GM19455 (cell line): ENCODE measurements around the gene FKBP15.
"Not testable (repeated sequence)": the region's sequence is repeated elsewhere in the genome, so short reads cannot be mapped to it uniquely, and the experiment has no call there.

Source experiments
- ATAC-seq: cut with Tn5 transposase; IDR thresholded peaks from one replicate; pipeline ENCODE4 v1.9.1; 2021; ENCODE audit not compliant: unreplicated experiment

Gene FKBP15

DNA sequence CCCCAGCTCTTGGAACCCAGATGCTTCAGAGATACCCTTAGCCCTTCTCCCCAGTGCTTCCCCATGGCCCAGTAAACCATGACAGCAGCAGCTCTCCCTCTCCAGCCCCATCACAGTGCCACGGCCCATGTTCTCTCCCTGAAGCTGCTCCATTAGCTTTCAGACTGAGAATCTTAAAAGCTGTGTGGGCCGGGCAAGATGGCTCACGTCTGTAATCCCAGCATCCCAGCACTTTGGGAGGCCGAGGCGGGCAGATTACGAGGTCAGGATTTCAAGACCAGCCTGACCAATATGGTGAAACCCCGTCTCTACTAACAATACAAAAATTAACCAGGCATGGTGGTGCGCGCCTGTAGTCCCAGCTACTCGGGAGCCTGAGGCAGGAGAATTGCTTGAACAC lies 71.5 kb downstream of the FKBP15 start:
- ATAC-seq = not testable (repeated sequence)

- ATAC-seq = no peak
Observed at GRCh38 chr9:113148781-113149510, 72.1 kb downstream of the FKBP15 start.

GRCh38 chr9:113148372-113148705 lies 72.7 kb downstream of the FKBP15 start:
- ATAC-seq = no peak

DNA sequence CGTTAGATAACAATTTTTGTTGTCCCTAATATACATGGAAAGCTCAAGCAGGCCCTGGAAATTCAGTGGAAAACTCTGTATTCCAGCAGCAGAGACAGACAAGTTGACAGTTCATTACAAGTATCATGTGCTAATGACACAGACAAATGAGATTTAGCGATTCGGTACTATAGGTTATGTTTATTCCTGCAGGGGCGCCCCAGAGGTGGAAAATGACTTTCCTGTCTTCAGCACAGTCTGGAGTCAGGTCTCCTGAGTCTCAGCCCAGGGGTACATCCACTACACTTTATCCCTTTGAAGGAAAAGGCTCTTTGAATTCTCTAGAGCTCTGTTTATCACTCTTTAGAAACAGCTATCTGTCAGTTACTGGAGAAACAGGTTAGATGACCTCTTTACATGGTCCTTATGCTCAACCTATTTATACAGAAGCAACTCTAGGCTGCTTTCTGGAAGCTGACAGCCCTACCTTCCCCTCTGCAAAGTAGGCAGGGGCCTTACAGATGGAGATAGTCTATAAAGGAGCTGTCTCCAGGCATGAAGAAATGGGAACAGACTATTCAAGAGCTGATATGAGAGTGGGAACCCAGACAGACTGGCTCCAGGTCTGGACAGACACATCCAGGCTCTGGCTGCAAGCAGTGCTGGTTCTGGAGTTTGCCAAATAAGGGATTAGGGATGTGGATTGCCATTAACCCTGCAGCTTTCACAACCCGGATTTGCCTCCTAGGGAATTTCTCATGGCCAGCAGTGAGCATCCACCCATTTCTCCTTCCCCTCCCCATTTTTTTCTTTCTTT lies 77.4 kb downstream of the FKBP15 start:
- ATAC-seq = no peak

DNA sequence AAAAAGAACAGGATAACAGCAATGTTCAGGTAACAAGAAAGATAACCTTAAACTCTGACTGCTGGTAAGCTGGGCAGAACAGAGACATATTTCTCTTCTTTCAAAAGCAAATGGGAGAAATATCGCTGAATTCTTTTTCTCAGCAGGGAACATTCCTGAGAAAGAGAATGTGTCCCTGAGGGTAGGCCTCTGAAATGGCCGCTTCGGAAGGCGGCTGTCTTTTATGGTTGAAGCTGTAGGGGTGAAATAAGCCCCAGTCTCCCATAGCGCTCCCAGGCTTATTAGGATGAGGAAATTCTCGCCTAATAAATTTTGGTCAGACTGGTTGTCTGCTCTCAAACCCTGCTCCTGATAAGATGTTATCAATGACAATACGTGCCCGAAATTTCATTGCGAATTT lies 80.2 kb downstream of the FKBP15 start:
- ATAC-seq = not testable (repeated sequence)

GRCh38 chr9:113139953-113140352 lies 81.1 kb downstream of the FKBP15 start:
- ATAC-seq = no peak

GRCh38 chr9:113139225-113139829 lies 81.8 kb downstream of the FKBP15 start:
- ATAC-seq = no peak

- no peak for ATAC-seq
Observed at GRCh38 chr9:113138760-113139159, 82.3 kb downstream of the FKBP15 start.

GRCh38 chr9:113137196-113138168 lies 83.6 kb downstream of the FKBP15 start:
- no peak for ATAC-seq

DNA sequence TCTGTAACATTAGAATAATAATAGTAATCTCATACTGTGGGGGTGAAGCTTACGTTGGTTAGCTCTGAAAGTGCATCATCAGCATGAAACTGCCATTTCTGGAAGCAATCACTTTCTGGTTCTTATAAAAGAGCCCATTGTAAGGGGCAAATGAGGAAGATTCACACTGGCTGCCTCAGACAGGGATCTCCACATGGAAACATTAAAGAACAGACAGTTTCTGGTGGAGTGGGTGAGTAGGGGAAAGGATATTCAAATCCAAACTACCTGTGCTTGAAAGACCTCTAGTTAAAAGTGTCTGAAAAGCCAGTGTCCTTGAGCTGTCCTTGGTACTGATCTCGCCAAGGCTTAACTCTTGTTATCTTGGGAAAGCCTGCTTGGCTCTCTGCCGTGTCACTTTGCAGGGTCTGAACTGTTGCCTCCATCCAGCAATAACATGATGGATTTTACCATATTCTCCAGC lies 89.4 kb downstream of the FKBP15 start:
- no peak for ATAC-seq

DNA sequence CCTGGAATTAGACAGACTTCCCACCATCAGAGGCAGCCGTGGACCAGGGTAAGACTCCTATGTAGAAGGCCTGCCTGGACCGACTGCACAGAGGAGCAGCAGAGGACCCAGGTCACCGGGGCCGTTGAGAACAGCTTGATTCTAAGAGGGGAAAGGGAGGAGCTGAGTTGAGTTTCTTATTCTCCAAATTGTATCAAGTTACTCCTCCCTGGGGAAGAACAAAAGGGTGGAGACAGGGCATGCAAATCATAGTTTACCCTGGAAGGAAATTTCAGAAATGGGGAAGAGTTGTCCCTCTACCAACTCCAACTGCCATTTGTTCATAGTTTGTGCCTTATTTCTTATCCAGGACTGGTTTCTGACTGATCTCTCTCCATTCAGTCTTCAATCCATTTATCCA lies 91.2 kb downstream of the FKBP15 start:
- no peak for ATAC-seq

GRCh38 chr9:113129466-113129865 lies 91.6 kb downstream of the FKBP15 start:
- no peak for ATAC-seq

DNA sequence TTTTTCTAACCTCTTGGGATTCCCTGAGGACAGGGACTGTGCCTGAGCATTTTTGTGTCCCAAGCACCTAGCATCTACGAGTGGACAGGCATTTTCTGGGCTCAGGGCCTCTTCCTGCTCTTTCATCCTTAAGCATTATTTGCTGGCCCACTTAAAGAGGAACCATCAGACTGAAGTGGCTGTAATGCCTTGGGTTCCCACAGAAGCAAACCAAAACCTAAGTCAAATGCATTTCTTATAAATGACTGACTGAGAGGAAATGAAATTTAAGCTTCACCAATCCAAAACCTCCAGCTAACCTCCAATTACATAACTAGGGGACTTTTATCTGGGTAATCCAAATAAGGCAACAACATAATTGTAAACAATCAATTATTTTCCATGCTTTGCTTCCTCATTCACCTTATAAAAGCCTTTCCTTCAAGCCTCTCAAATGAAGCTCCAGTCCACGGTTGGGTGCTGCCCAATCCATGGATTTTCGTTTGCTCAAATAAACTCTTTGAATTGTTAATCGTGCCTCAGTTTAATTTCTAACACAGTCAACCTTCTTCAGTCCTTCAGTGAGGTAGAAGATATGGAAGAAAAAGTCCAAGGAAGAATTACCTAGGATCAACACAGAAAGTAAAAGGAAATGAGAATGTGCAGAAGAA lies 95.6 kb downstream of the FKBP15 start:
- no peak for ATAC-seq

- ATAC-seq = not testable (repeated sequence)
Observed at GRCh38 chr9:113118829-113119228, 102.2 kb downstream of the FKBP15 start.
